Measurements from ENCODE around the gene NCOR1. TPM values are rescaled to one million over a fixed set of nuclear protein-coding genes. Genes with fewer than 3 reads are reported as not detected.

The NCOR1 gene
- total and polyA plus RNA-seq, 9 donors: 47.9 to 62.1 (median 56.4) TPM

- Histone ChIP-seq H3K4me1 (ENCODE audit: control insufficient read depth, insufficient read depth, low read length) (no peaks in the 10 kb centered on the region), H3K9me3 (replicated peaks; ENCODE audit: control insufficient read depth, low read depth, low read length) (no peaks in the 10 kb centered on the region), H3K27me3 (ENCODE audit: control insufficient read depth, insufficient read depth, low read length) (no peaks in the 10 kb centered on the region), H3K27ac (ENCODE audit: low read length) (no peak overlapping the region), H3K36me3 (ENCODE audit: control insufficient read depth, insufficient read depth, low read length) (peaks cover 57% of the 10 kb centered on the region), H3K4me3 (ENCODE audit: low read length) (no peak overlapping the region)
- DNase-seq: no peak
- no CpG with 5 or more reads among the region's 3 CpGs for whole genome bisulfite sequencing (ENCODE audit: insufficient coverage)
Observed at GRCh38 chr17:16046966-16047365, 168.4 kb downstream of the NCOR1 start.

DNA sequence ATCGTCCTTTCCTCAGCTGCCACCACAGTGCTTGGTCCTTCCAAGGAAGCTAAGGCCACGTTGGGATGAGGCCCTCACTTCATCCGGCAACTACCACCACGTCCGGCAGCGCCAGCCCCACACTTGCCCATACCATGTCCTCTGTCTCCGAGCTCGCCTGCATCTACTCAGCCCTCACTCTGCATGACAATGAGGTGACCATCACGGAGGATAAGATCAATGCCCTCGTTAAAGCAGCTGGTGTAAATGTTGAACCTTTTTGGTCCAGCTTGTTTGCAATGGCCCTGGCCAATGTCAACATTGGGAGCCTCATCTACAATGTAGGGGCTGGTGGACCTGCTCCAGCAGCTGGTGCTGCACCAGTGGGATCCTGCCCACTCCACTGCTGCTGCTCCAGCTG is 170.8 kb downstream of the NCOR1 start:
- Histone ChIP-seq H3K27ac (ENCODE audit: low read length) (no peak overlapping the region), H3K27me3 (ENCODE audit: control insufficient read depth, insufficient read depth, low read length) (no peaks in the 10 kb centered on the region), H3K9me3 (replicated peaks; ENCODE audit: control insufficient read depth, low read depth, low read length) (no peaks in the 10 kb centered on the region), H3K4me1 (ENCODE audit: control insufficient read depth, insufficient read depth, low read length) (no peaks in the 10 kb centered on the region), H3K4me3 (ENCODE audit: low read length) (no peak overlapping the region), H3K36me3 (ENCODE audit: control insufficient read depth, insufficient read depth, low read length) (peaks cover 59% of the 10 kb centered on the region)
- WGBS (ENCODE audit: insufficient coverage): 94% methylated on average over 7 of the region's 10 CpGs
- DNase-seq: no peak

DNA sequence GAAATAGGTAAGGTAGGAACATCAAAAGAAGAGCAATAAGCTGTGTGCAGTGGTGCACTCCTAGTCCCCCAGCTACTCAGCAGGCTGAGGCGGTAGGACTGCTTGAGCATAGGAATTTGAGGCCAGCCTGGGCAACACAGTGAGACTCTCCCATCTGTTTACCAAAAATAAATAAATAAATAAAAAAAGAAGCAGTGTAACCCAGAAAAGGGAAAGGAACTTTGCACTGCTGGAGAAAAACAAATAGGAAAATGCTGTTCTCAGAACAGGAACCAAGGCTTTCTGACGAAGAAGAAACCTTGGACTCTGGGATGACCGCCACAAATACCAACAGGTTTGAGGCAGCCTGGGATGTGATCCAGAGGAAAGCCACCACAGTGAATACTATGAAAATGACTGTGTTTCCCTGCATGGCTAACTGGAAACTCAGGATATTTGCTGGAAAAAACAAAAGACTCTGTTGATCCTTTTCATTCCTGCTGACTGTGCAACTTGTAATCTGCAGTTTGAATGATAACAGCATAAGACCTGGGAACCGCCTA is 174.6 kb downstream of the NCOR1 start:
- peak; percentile 7 for DNase-seq
- WGBS (ENCODE audit: insufficient coverage): 86% methylated on average over 3 of the region's 4 CpGs

GRCh38 chr17:16037636-16038035 is 177.7 kb downstream of the NCOR1 start:
- Histone ChIP-seq H3K4me3 (ENCODE audit: low read length) (no peak overlapping the region), H3K36me3 (ENCODE audit: control insufficient read depth, insufficient read depth, low read length) (peaks cover 58% of the 10 kb centered on the region), H3K9me3 (replicated peaks; ENCODE audit: control insufficient read depth, low read depth, low read length) (no peaks in the 10 kb centered on the region), H3K27me3 (ENCODE audit: control insufficient read depth, insufficient read depth, low read length) (no peaks in the 10 kb centered on the region), H3K4me1 (ENCODE audit: control insufficient read depth, insufficient read depth, low read length) (no peaks in the 10 kb centered on the region), H3K27ac (ENCODE audit: low read length) (no peak overlapping the region)
- no peak for DNase-seq

More for the DNA sequence above, 174.6 kb downstream of the NCOR1 start:
- H3K36me3 ChIP-seq (ENCODE audit: control insufficient read depth, insufficient read depth, low read length): peaks cover 60% of the 10 kb centered on the region
- no peak overlapping the region for H3K4me3 ChIP-seq (ENCODE audit: low read length)
- H3K4me1 ChIP-seq (ENCODE audit: control insufficient read depth, insufficient read depth, low read length): no peaks in the 10 kb centered on the region
- no peaks in the 10 kb centered on the region for H3K27me3 ChIP-seq (ENCODE audit: control insufficient read depth, insufficient read depth, low read length)
- no peaks in the 10 kb centered on the region for H3K9me3 ChIP-seq (replicated peaks; ENCODE audit: control insufficient read depth, low read depth, low read length)
- H3K27ac ChIP-seq (ENCODE audit: low read length): no peak overlapping the region

DNA sequence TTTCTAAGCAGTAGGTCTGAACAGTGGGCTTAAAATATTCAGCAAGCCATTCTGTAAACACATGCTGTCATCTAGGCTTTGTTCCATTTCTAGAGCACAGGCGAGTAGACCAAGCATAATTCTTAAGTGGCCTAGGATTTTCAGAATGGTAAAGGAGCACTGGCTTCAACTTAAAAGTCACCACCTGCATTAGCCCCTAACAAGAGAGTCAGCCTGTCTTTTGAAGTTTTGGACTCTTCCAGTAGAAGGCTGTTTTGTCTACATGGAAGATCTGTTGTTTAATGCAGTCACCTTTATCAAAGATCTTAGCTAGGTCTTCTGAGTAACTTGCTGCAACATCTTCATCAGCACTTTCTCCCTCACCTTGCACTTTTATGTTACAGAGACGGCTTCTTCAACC is 179.1 kb downstream of the NCOR1 start:
- Histone ChIP-seq H3K9me3 (replicated peaks; ENCODE audit: control insufficient read depth, low read depth, low read length) (no peaks in the 10 kb centered on the region), H3K4me1 (ENCODE audit: control insufficient read depth, insufficient read depth, low read length) (no peaks in the 10 kb centered on the region), H3K4me3 (ENCODE audit: low read length) (no peak overlapping the region), H3K27me3 (ENCODE audit: control insufficient read depth, insufficient read depth, low read length) (no peaks in the 10 kb centered on the region), H3K36me3 (ENCODE audit: control insufficient read depth, insufficient read depth, low read length) (peaks cover 60% of the 10 kb centered on the region), H3K27ac (ENCODE audit: low read length) (no peak overlapping the region)
- no peak for DNase-seq
- WGBS (ENCODE audit: insufficient coverage): no CpG with 5 or more reads among the region's 2 CpGs

DNA sequence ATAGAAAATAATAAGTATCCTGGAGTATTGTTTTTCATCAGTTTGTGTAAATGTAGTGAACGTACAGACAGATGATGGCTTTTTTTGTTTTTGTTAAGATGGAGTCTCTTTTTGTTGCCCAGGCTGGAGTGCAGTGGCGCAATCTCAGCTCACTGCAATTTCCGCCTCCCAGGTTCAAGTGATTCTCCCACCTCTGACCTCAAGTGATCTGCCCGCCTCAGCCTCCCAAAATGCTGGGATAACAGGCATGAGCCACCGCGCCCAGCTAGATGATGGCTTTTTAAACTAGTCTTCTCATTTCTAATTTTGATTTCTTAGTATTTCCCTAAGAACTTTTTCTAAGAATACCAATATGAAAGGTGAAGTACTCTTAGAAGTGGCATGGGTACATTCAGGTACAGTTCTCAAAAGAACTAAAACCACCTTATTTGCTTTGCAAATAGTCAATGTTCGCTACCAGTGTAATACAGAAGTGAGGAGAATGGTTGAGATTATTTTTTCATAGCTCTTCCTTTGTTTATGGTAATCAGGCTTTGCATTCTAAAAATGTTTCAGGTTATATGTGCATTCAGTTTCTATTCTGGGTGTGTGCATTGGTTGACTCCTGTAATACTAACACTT is 181.5 kb downstream of the NCOR1 start:
- DNase-seq: no peak
- H3K27me3 ChIP-seq (ENCODE audit: control insufficient read depth, insufficient read depth, low read length): no peaks in the 10 kb centered on the region
- no peaks in the 10 kb centered on the region for H3K4me1 ChIP-seq (ENCODE audit: control insufficient read depth, insufficient read depth, low read length)
- H3K4me3 ChIP-seq (ENCODE audit: low read length): no peak overlapping the region
- H3K36me3 ChIP-seq (ENCODE audit: control insufficient read depth, insufficient read depth, low read length): peaks cover 51% of the 10 kb centered on the region
- H3K9me3 ChIP-seq (replicated peaks; ENCODE audit: control insufficient read depth, low read depth, low read length): no peaks in the 10 kb centered on the region
- no peak overlapping the region for H3K27ac ChIP-seq (ENCODE audit: low read length)
- 100% methylated on average over 2 of the region's 7 CpGs for WGBS (ENCODE audit: insufficient coverage)

- no peak overlapping the region for H3K27ac ChIP-seq (ENCODE audit: low read length)
- H3K4me1 ChIP-seq (ENCODE audit: control insufficient read depth, insufficient read depth, low read length): no peaks in the 10 kb centered on the region
- WGBS (ENCODE audit: insufficient coverage): no CpG with 5 or more reads among the region's 5 CpGs
- H3K36me3 ChIP-seq (ENCODE audit: control insufficient read depth, insufficient read depth, low read length): peaks cover 51% of the 10 kb centered on the region
- H3K9me3 ChIP-seq (replicated peaks; ENCODE audit: control insufficient read depth, low read depth, low read length): no peaks in the 10 kb centered on the region
- DNase-seq: no peak
- no peaks in the 10 kb centered on the region for H3K27me3 ChIP-seq (ENCODE audit: control insufficient read depth, insufficient read depth, low read length)
- no peak overlapping the region for H3K4me3 ChIP-seq (ENCODE audit: low read length)
Observed at GRCh38 chr17:16027708-16028584, 187.4 kb downstream of the NCOR1 start.

DNA sequence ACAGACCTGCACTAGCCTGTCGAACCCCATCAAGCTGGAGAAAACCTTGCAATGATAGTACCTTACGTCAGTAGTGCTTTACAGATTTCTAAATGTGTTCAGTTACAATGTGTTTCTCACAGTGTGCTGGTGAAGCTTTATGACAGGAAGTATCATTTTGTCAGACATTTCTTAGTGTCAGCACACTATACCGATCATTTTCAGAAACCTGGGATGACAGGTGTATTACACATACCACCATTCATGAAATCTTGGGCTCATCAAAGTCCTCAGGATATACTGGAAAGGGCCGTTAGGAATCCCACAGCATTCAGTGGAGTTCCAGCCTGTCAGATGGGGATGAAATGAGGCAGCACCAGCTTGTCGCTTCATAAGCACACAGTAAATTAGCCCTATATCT is 188.4 kb downstream of the NCOR1 start:
- no peaks in the 10 kb centered on the region for H3K4me1 ChIP-seq (ENCODE audit: control insufficient read depth, insufficient read depth, low read length)
- no peaks in the 10 kb centered on the region for H3K27me3 ChIP-seq (ENCODE audit: control insufficient read depth, insufficient read depth, low read length)
- DNase-seq: no peak
- 93% methylated on average over 2 of the region's 5 CpGs for WGBS (ENCODE audit: insufficient coverage)
- H3K9me3 ChIP-seq (replicated peaks; ENCODE audit: control insufficient read depth, low read depth, low read length): no peaks in the 10 kb centered on the region
- no peak overlapping the region for H3K27ac ChIP-seq (ENCODE audit: low read length)
- H3K36me3 ChIP-seq (ENCODE audit: control insufficient read depth, insufficient read depth, low read length): peaks cover 40% of the 10 kb centered on the region
- no peak overlapping the region for H3K4me3 ChIP-seq (ENCODE audit: low read length)

DNA sequence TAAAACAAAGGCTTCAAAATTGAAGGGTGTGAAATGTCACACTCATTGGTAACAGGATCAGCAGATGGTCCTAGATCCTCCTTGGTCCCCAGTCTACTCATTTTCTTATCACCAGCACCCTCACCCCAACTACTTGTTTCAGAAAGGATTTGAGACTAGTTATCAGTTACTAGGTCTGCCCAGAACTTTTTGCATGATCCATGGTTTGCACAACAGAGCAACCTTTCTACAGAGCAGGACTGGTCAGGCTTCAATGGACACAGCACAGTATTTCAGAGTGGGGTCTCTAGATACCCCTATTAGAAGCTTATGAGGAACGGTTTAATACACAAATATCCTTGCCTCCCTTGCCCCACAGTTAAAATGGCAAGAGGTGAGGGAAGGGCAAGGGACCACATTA is 190.1 kb downstream of the NCOR1 start:
- WGBS (ENCODE audit: insufficient coverage): no CpG with 5 or more reads among the region's 1 CpG
- no peak overlapping the region for H3K27ac ChIP-seq (ENCODE audit: low read length)
- H3K4me1 ChIP-seq (ENCODE audit: control insufficient read depth, insufficient read depth, low read length): no peaks in the 10 kb centered on the region
- no peak overlapping the region for H3K4me3 ChIP-seq (ENCODE audit: low read length)
- H3K27me3 ChIP-seq (ENCODE audit: control insufficient read depth, insufficient read depth, low read length): no peaks in the 10 kb centered on the region
- H3K36me3 ChIP-seq (ENCODE audit: control insufficient read depth, insufficient read depth, low read length): peaks cover 41% of the 10 kb centered on the region
- H3K9me3 ChIP-seq (replicated peaks; ENCODE audit: control insufficient read depth, low read depth, low read length): no peaks in the 10 kb centered on the region
- DNase-seq: no peak

GRCh38 chr17:16023881-16024280 is 191.5 kb downstream of the NCOR1 start:
- H3K27ac ChIP-seq (ENCODE audit: low read length): no peak overlapping the region

More at GRCh38 chr17:16023881-16024280, 191.5 kb downstream of the NCOR1 start:
- no peak for DNase-seq
- H3K27me3 ChIP-seq (ENCODE audit: control insufficient read depth, insufficient read depth, low read length): no peaks in the 10 kb centered on the region
- no peaks in the 10 kb centered on the region for H3K9me3 ChIP-seq (replicated peaks; ENCODE audit: control insufficient read depth, low read depth, low read length)
- WGBS (ENCODE audit: insufficient coverage): no CpG with 5 or more reads among the region's 4 CpGs
- H3K4me3 ChIP-seq (ENCODE audit: low read length): no peak overlapping the region
- H3K4me1 ChIP-seq (ENCODE audit: control insufficient read depth, insufficient read depth, low read length): no peaks in the 10 kb centered on the region
- peaks cover 45% of the 10 kb centered on the region for H3K36me3 ChIP-seq (ENCODE audit: control insufficient read depth, insufficient read depth, low read length)

All from muscle of leg (tissue), 11 donors.